HG03064 (cell line): ENCODE data around the gene CPNE9.
"Not testable (repeated sequence)": the region's sequence is repeated elsewhere in the genome, so short reads cannot be mapped to it uniquely, and the experiment has no call there.

Experiments used
- ATAC-seq: cut with Tn5 transposase; IDR thresholded peaks from one replicate; pipeline ENCODE4 v1.9.1; 2021; ENCODE audit warnings: low read depth; ENCODE audit not compliant: unreplicated experiment

Gene CPNE9

GRCh38 chr3:9771007-9771406 lies 67.4 kb downstream of the CPNE9 start:
- not testable (repeated sequence) for ATAC-seq

GRCh38 chr3:9776896-9777693 lies 73.5 kb downstream of the CPNE9 start:
- ATAC-seq = no peak

- ATAC-seq = no peak
Observed at GRCh38 chr3:9777694-9778021, 74.0 kb downstream of the CPNE9 start.

- no peak for ATAC-seq
Observed at GRCh38 chr3:9778143-9779074, 74.8 kb downstream of the CPNE9 start.

GRCh38 chr3:9779075-9779593 lies 75.5 kb downstream of the CPNE9 start:
- no peak for ATAC-seq
